SK-N-SH (cell line): ENCODE data around the gene WWC1. TPM values are rescaled to one million over a fixed set of nuclear protein-coding genes. Genes with fewer than 3 reads are reported as not detected.

Experiments used
- CTCF ChIA-PET: fragments of 300-600, 350-600 bp; formaldehyde crosslinking; extraction: SDS; loops from one replicate; lab custom pipeline; 2021; lab: Yijun Ruan, JAX
- POLR2A ChIA-PET: fragments of 350-600 bp; sonication (Branson Sonifier 250); formaldehyde crosslinking; extraction: SDS; loops from one replicate; lab custom pipeline; 2020; ENCODE audit warnings: antibody characterized with exemption, inconsistent platforms; lab: Yijun Ruan, JAX
- DNase-seq: peaks from one replicate; pipeline ENCODE4 v3.0.0; 2012
- H2AFZ ChIP-seq: fragments of 200-600 bp; sonication (generic); 2 replicates; pipeline ENCODE4 v1.8.1; 2016; ENCODE audit warnings: antibody characterized with exemption, mild to moderate bottlenecking, low read depth
- H3F3A ChIP-seq: fragments of 200-600 bp; sonication (generic); replicated peaks from 2 replicates; pipeline ENCODE3; 2016; ENCODE audit warnings: antibody characterized with exemption, mild to moderate bottlenecking; ENCODE audit not compliant: insufficient read depth
- H3K27ac ChIP-seq, 2 experiments: fragments of 200-500 bp in 1 of 2; fragments of 200-600 bp in 1 of 2; sonication (Bioruptor generic) in 1 of 2; sonication (generic), shearing (Covaris generic) in 1 of 2; 2 replicates each; pipeline versions ENCODE4 v1.5.1 to v1.6.1; 2014 to 2016; ENCODE audit warnings: low read depth in 2 of 2, inconsistent platforms in 1 of 2, low read length in 1 of 2, mild to moderate bottlenecking in 1 of 2, mixed read lengths in 1 of 2
- H3K27me3 ChIP-seq: fragments of 200-600 bp; sonication (generic), shearing (Covaris generic); 2 replicates; pipeline ENCODE4 v1.6.1; 2016; ENCODE audit warnings: mixed run types; ENCODE audit not compliant: insufficient read depth
- H3K36me3 ChIP-seq, 2 experiments: fragments of 200-500 bp in 1 of 2; fragments of 200-600 bp in 1 of 2; sonication (Bioruptor generic) in 1 of 2; sonication (generic) in 1 of 2; replicated peaks in 1 of 2; 2 replicates each; pipeline versions ENCODE3 to v1.5.1; 2014 to 2016; ENCODE audit warnings: low read length in 1 of 2, mild to moderate bottlenecking in 1 of 2; ENCODE audit not compliant: insufficient read depth in 2 of 2, control insufficient read depth in 1 of 2
- H3K4me1 ChIP-seq, 2 experiments: fragments of 200-500 bp in 1 of 2; fragments of 200-600 bp in 1 of 2; sonication (Bioruptor generic) in 1 of 2; sonication (generic), shearing (Covaris generic) in 1 of 2; 2 replicates each; pipeline versions ENCODE4 v1.5.1 to v1.6.1; 2014 to 2016; ENCODE audit warnings: low read depth in 1 of 2, low read length in 1 of 2, mixed run types in 1 of 2; ENCODE audit not compliant: insufficient read depth in 2 of 2, control insufficient read depth in 1 of 2
- H3K4me2 ChIP-seq: fragments of 200-600 bp; sonication (generic), shearing (Covaris generic); 2 replicates; pipeline ENCODE4 v1.6.1; 2017; ENCODE audit warnings: mixed run types
- H3K4me3 ChIP-seq, 2 experiments: fragments of 200-500 bp in 1 of 2; fragments of 200-600 bp in 1 of 2; sonication (Bioruptor generic) in 1 of 2; sonication (generic), shearing (Covaris generic) in 1 of 2; 2 replicates each; pipeline versions ENCODE4 v1.5.1 to v1.8.1; 2014 to 2016; ENCODE audit warnings: low read depth in 2 of 2, inconsistent platforms in 1 of 2, low read length in 1 of 2, mild to moderate bottlenecking in 1 of 2, mixed read lengths in 1 of 2, moderate library complexity in 1 of 2
- H3K79me2 ChIP-seq: fragments of 200-600 bp; sonication (generic); 2 replicates; pipeline ENCODE4 v1.8.1; 2017; ENCODE audit warnings: mild to moderate bottlenecking; ENCODE audit not compliant: insufficient read depth
- H3K9ac ChIP-seq: fragments of 200-600 bp; sonication (generic); 2 replicates; pipeline ENCODE4 v1.6.1; 2017; ENCODE audit warnings: mixed run types
- H3K9me2 ChIP-seq: fragments of 200-600 bp; sonication (generic); 2 replicates; pipeline ENCODE4 v1.6.1; 2017; ENCODE audit warnings: mixed run types
- H3K9me3 ChIP-seq: fragments of 200-600 bp; sonication (generic); 2 replicates; pipeline ENCODE4 v1.6.1; 2017; ENCODE audit warnings: mixed run types, mild to moderate bottlenecking, moderate library complexity
- H4K20me1 ChIP-seq: fragments of 200-600 bp; sonication (generic); 2 replicates; pipeline ENCODE4 v1.6.1; 2017; ENCODE audit warnings: mild to moderate bottlenecking, mixed run types; ENCODE audit not compliant: insufficient read depth
- CTCF ChIP-seq: fragments of 200-600 bp; sonication (generic); IDR thresholded peaks from 2 replicates; pipeline ENCODE4 v1.6.1; 2017; ENCODE audit warnings: antibody characterized with exemption, mild to moderate bottlenecking, moderate library complexity
- ELF1 ChIP-seq: IDR thresholded peaks from 2 replicates; pipeline ENCODE4 v1.4.0; 2012
- FOSL2 ChIP-seq: IDR thresholded peaks from 2 replicates; pipeline ENCODE4 v1.4.0; 2012; ENCODE audit warnings: low read depth, mild to moderate bottlenecking, moderate library complexity, borderline replicate concordance
- FOXJ3 ChIP-seq: sonication (generic); formaldehyde crosslinking; IDR thresholded peaks from 2 replicates; pipeline ENCODE4 v1.5.1; 2020; ENCODE audit warnings: mild to moderate bottlenecking, missing genetic modification reagents
- FOXM1 ChIP-seq: IDR thresholded peaks from 2 replicates; pipeline ENCODE4 v1.4.0; 2012; ENCODE audit warnings: low read depth, mild to moderate bottlenecking
- GATA2 ChIP-seq: sonication (generic); formaldehyde crosslinking; IDR thresholded peaks from 2 replicates; pipeline ENCODE4 v1.5.0; 2020; ENCODE audit warnings: mild to moderate bottlenecking, missing genetic modification reagents
- JUND ChIP-seq: IDR thresholded peaks from 2 replicates; pipeline ENCODE4 v1.4.0; 2012
- MAX ChIP-seq: IDR thresholded peaks from 2 replicates; pipeline ENCODE4 v1.4.0; 2012; ENCODE audit warnings: low read depth
- MEF2A ChIP-seq: IDR thresholded peaks from 2 replicates; pipeline ENCODE4 v1.4.0; 2012; ENCODE audit warnings: low read depth, borderline replicate concordance
- POLR2AphosphoS5 ChIP-seq: IDR thresholded peaks from 2 replicates; pipeline ENCODE4 v1.6.1; 2012; ENCODE audit warnings: low read depth, low read length
- RAD21 ChIP-seq: IDR thresholded peaks from 2 replicates; pipeline ENCODE4 v1.6.1; 2012; ENCODE audit warnings: mild to moderate bottlenecking, low read length
- RCOR1 ChIP-seq: fragments of 150-350 bp; IDR thresholded peaks from 2 replicates; pipeline ENCODE4 v1.6.1; 2017; ENCODE audit warnings: antibody characterized with exemption, low read length
- SMC3 ChIP-seq: IDR thresholded peaks from 2 replicates; pipeline ENCODE4 v1.6.1; 2012; ENCODE audit warnings: low read depth, low read length, improper control_type of control experiment
- TCF12 ChIP-seq: IDR thresholded peaks from 2 replicates; pipeline ENCODE4 v1.4.0; 2012
- ZBTB33 ChIP-seq: IDR thresholded peaks from 2 replicates; pipeline ENCODE4 v1.4.0; 2012; ENCODE audit warnings: low read depth, borderline replicate concordance
- WGBS: methylation state at CpG from one replicate; pipeline ENCODE4 v1.1.6; 2017; ENCODE audit warnings: low lambda C conversion rate; 5-methylcytosine and 5-hydroxymethylcytosine counted together
- polyA plus RNA-seq, 3 experiments: library from polyadenylated mRNA; depleted of rRNA; stranded (reverse); fragments of >200 nt; gene quantifications; 2 replicates each; pipeline ENCODE4 v1.2.3, GENCODE V29; 2012
- TF ChIP-seq, protein P1 (sequence below): fragments of 150-350 bp; IDR thresholded peaks from 2 replicates; pipeline ENCODE4 v1.6.1; 2017; ENCODE audit warnings: antibody characterized with exemption, low read length, low read depth, borderline replicate concordance
- TF ChIP-seq, protein P2 (sequence below): IDR thresholded peaks from 2 replicates; pipeline ENCODE4 v1.6.1; 2012; ENCODE audit warnings: mild to moderate bottlenecking, low read depth, low read length, moderate library complexity

The WWC1 gene
- polyA plus RNA-seq, 1 of the 3 experiments (the other 2 are of a cell fraction): 16.9 TPM

- H3K4me3 ChIP-seq: no peak overlapping the region
- H3K9ac ChIP-seq: no peak overlapping the region
- no peak overlapping the region for H3K4me2 ChIP-seq
- ChIA-PET CTCF (no interaction called here), POLR2A (no interaction called here)
- H3K9me2 ChIP-seq: no peaks in the 10 kb centered on the region
- no peaks in the 10 kb centered on the region for H3K27me3 ChIP-seq
- H4K20me1 ChIP-seq: no peaks in the 10 kb centered on the region
- H3K9me3 ChIP-seq: no peaks in the 10 kb centered on the region
- no peaks in the 10 kb centered on the region for H3F3A ChIP-seq
- no peak for TF ChIP-seq GATA2 (CRISPR knock-in tag)
- no peak for TF ChIP-seq FOXM1
- TF ChIP-seq RCOR1: no peak
- TF ChIP-seq FOSL2: no peak
- no peak for TF ChIP-seq MAX
- TF ChIP-seq RAD21: no peak
- TF ChIP-seq ZBTB33: no peak
- TF ChIP-seq, protein P1, sequence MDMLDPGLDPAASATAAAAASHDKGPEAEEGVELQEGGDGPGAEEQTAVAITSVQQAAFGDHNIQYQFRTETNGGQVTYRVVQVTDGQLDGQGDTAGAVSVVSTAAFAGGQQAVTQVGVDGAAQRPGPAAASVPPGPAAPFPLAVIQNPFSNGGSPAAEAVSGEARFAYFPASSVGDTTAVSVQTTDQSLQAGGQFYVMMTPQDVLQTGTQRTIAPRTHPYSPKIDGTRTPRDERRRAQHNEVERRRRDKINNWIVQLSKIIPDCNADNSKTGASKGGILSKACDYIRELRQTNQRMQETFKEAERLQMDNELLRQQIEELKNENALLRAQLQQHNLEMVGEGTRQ: no peak
- no peak for TF ChIP-seq MEF2A
- TF ChIP-seq SMC3: no peak
- TF ChIP-seq, protein P2, sequence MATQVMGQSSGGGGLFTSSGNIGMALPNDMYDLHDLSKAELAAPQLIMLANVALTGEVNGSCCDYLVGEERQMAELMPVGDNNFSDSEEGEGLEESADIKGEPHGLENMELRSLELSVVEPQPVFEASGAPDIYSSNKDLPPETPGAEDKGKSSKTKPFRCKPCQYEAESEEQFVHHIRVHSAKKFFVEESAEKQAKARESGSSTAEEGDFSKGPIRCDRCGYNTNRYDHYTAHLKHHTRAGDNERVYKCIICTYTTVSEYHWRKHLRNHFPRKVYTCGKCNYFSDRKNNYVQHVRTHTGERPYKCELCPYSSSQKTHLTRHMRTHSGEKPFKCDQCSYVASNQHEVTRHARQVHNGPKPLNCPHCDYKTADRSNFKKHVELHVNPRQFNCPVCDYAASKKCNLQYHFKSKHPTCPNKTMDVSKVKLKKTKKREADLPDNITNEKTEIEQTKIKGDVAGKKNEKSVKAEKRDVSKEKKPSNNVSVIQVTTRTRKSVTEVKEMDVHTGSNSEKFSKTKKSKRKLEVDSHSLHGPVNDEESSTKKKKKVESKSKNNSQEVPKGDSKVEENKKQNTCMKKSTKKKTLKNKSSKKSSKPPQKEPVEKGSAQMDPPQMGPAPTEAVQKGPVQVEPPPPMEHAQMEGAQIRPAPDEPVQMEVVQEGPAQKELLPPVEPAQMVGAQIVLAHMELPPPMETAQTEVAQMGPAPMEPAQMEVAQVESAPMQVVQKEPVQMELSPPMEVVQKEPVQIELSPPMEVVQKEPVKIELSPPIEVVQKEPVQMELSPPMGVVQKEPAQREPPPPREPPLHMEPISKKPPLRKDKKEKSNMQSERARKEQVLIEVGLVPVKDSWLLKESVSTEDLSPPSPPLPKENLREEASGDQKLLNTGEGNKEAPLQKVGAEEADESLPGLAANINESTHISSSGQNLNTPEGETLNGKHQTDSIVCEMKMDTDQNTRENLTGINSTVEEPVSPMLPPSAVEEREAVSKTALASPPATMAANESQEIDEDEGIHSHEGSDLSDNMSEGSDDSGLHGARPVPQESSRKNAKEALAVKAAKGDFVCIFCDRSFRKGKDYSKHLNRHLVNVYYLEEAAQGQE: no peak
- TF ChIP-seq JUND: no peak
- no peak for TF ChIP-seq ELF1
- no peak for TF ChIP-seq FOXJ3
- TF ChIP-seq CTCF: no peak
- TF ChIP-seq POLR2AphosphoS5: no peak
- TF ChIP-seq TCF12: no peak
- no peaks in the 10 kb centered on the region for H3K4me1 ChIP-seq
- no peaks in the 10 kb centered on the region for H3K36me3 ChIP-seq
- H3K79me2 ChIP-seq: no peaks in the 10 kb centered on the region
- no peak overlapping the region for H3K27ac ChIP-seq
- DNase-seq: no peak
- no peak overlapping the region for H2AFZ ChIP-seq
- 85% methylated on average over 4 of the region's 5 CpGs for WGBS
Measured at GRCh38 chr5:168348084-168348414, 56.6 kb downstream of the WWC1 start.
